CMK (cell line): ENCODE data around the gene MCMBP.
A peak's percentile ranks its signal among the peaks of the same experiment; 100 is the strongest.
"Not testable (repeated sequence)": the region's sequence is repeated elsewhere in the genome, so short reads cannot be mapped to it uniquely, and the experiment has no call there.

Experiments used
- DNase-seq: peaks from one replicate; pipeline ENCODE4 v3.0.0-alpha.2; 2010; ENCODE audit warnings: low read depth

The MCMBP gene

GRCh38 chr10:119878524-119878923 lies 5.9 kb upstream of the MCMBP start:
- no peak for DNase-seq

DNA sequence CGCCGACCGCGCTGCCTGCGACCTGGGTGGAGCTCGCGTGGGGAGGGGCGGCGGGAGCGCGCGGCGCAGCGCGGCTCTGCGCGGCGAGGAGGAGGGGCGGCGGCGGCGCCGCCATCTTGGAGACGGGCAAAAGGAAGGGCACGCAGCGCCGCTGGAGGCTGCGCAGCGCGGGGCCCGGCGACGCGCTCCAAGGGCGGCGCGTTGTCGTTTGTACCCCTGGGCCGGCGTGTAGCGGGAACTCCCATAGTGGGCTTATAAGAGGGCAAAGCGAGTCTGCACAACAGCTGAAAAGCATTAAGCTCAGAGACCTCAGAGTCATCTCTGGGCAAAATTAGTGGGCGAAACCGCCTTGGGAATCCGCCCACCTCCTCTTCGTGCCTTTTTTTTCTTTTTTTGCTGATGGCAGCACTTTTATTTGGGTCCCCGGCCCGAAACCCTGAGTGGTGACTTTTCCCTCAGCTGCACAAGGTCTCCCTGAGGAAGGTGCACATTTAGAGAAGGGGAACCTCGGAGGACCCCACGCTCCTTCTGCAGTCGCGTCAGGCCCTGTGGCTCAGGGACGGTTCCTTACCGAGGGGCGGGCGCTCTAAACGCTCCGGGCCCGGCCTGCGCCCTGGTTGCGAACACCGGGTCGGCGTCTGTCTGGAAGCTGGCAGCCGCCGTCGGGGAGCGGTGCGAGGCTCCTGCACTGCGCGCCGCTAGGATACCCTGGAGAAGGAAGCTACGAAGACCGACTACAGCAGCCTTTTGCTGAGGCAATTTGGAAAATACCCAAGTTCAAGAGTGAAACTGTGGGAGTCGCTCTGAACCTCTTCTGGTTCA lies 428 bp upstream of the MCMBP start:
- peak; percentile 60 for DNase-seq

DNA sequence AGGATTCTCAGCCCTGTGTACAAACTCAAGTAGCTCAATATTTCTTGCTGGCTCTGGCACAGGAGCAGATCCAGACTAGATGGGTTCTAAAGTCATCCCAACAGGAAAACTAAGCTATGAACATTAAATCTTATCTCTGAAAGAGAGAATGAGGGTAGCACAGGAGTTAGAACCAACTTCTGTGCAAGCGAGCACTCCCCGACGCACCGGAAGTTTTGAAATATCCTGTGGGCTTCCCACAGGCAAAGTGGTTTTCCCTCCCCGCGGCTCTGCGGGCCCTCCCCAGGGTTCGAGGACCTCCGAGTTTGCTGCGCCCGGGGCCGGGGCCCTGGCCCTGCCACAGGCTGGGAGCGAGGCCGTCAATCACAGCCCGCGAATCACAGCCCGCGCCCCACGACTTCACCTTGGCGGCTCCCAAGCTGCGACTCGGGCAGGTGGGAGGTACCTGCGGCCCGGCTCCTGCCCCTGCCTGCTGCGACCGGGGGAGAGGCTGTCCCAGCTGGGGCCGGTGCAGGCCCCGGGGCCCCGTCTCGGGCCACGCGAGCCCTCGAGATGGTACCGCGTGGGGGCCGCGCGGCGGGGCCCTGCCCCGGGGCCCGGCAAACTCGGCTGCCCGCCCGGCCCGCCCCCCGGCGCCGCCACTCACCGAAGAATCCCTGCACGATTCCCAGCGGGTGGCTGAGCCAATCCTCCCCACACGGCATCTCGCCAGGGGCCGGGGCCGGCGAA lies 598 bp downstream of the MCMBP start:
- DNase-seq: no peak

GRCh38 chr10:119869398-119869797 lies 3.2 kb downstream of the MCMBP start:
- not testable (repeated sequence) for DNase-seq

DNA sequence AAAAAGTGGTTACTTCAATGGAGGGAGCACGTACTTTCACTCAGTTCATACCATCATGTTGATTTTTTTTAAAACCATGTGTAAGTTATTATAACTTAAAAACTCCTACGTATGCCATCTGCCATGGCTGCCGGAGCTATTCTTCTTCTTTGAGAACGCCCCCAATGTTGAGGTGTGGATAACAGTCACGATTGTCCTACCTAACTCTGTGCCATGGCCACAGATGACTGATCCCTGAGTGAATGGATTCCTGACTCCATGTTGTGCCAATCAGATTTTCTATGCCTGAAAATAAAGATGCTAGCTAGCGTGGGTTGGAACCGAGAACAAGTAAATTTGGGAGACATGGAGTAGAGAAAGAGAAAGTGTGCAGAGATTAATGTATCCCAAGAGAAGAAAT lies 5.3 kb downstream of the MCMBP start:
- no peak for DNase-seq

GRCh38 chr10:119865699-119866240 lies 6.9 kb downstream of the MCMBP start:
- DNase-seq: no peak

DNA sequence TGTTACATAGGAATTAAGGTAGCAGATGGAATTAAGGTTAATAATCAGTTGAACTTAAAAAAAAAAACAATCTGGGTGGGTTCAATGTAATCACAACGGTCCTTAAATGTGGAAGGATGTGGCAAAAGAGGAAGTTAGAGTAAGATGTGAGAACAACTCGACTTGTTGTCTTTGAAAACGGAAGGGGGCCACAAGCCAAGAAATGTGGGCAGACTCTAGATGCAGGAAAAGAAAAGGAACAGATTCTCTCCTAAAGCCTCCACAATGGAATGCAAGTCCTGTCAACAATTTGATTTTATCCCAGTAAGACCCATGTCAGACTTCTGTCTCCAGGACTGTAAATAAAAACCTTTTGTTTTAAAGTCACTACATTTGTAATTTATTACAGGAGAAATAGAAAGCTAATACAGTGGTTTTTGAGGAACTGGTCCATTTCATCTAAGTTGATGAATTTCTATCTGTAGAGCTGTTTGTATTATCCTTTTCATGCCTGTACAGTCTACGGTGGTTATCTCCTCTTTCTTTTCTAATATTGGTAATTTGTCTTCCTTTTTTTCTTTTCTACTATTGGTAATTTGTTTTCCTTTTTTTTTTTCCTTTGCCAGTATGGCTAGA lies 8.6 kb downstream of the MCMBP start:
- no peak for DNase-seq

DNA sequence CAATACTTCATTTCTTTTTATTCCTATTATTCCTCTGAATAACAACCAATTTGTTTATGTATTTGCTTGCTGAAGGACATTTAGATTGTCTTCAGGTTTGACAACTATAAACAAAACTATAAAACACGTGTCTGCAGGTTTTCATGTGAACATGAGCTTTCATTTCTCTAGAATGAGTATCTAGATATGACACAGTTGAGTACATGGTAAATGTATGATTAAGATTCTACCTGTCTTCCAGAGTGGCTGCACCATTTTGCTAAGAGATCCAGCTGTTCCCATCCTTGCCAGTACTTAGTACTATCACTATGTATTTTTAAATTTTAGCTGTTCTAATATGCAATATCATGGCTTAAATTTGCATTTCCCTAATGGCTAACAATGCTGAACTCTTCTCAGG lies 10.1 kb downstream of the MCMBP start:
- no peak for DNase-seq

DNA sequence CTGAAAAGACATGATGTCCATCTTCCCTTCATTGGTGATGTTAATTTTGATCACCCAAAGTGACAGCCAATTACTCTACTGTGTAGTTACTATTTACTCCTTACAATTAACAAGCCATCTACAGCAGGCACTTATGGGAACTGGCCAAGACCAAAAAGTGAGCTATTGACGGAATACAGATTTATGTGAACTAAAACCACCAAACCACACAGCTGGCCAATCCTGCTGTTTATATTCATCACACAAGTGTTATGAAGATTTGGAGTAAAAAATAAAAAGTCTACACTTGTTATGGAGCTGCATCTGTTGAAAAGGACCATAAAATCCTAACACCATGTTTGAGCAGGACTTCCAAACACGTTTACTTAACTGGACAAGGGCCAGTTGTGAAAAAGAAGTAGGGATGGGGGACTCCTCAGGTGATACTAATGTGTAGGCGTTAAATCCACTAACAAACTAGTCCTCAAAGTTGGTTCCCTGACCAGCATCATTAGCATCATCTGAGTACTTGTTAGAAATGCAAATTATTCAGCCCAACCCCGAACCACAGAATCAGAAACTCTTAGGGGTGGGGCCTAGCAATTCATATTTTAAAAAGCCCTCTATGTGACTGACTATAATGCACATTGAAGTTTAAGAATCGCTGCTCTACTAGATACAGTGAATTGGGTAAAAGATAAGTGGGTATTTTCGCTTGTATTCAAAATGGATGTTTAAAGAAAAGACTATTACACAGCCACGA lies 11.6 kb downstream of the MCMBP start:
- no peak for DNase-seq

GRCh38 chr10:119859420-119860258 lies 13.0 kb downstream of the MCMBP start:
- DNase-seq: no peak

- no peak for DNase-seq
These were observed 14.6 kb downstream of the MCMBP start for GRCh38 chr10:119858063-119858462.

DNA sequence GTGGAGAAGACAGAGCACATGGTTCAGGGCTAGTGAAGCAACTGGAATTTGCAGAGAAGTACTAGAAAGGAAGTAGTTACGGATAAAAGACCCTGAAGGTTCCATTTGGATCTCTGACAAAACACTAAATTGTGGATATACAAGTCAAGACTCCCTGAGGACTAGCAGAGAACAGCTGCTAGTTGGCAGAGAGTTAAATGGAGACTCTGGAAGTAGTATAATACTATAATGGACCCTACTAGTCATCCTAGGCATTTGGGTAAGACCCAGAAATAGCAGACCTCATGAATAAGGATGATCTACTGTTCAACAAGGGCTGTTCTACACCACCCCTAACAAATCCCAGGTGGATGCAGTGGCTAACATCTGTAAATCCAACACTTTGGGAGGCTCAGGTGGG lies 19.1 kb downstream of the MCMBP start:
- no peak for DNase-seq

GRCh38 chr10:119852822-119853221 lies 19.8 kb downstream of the MCMBP start:
- DNase-seq: no peak

- DNase-seq: no peak
These were observed 20.4 kb downstream of the MCMBP start for GRCh38 chr10:119852277-119852676.

DNA sequence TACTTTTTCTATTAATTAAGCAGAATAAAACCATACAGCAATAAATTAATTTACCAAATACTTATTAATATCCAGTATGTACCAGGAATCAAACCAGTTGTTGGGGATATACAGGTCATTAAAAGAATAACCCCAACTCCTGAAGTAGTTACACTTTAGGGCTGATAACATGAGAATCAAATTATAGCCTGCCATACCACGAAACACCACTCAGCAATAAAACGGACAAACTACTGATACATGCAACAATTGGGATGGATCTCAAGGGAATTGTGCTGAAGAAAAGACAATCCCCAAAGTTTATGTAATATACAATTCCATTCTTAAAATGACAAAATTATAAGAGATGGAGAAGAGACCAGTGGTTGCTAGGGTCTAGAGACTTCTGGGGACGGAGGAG lies 22.7 kb downstream of the MCMBP start:
- no peak for DNase-seq

GRCh38 chr10:119849031-119849789 lies 23.4 kb downstream of the MCMBP start:
- DNase-seq: no peak

DNA sequence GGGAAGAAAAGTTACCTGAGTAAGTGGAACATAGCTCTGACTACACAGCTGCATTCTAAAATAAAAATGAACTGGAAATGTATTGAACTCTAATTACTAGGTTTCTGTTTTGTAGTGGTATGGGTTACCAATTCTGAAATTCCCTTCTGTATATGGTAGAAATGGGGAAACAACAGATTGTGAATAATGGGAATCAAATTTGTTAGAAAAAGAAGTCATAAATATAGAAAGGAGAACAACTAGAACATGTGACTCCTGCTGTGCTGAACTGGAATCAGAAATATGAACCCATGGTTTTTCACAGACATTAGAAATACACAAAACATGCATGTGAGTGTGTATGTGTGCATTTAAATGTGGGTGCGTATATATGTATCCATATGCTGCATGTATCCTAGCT lies 27.0 kb downstream of the MCMBP start:
- DNase-seq: no peak

GRCh38 chr10:119834188-119834587 lies 38.5 kb downstream of the MCMBP start:
- DNase-seq: no peak

DNA sequence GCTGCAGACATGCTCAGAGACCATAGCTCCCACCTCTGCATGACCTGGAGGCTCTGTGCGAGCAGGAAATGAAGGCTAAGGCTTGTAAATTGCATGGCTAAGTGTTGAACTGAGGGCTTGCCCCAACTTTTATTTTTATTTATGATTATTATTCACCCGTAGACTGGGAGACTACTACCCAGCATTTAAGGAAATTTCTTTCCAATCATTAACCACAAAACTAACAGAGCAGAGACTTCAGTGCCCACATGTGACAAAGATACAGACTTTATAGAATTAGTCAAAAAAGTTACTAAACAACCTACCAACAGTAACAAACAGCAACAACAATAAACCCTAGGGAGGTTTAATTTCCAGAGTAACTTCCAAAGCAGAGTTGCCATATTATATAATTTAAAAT lies 39.7 kb downstream of the MCMBP start:
- no peak for DNase-seq

DNA sequence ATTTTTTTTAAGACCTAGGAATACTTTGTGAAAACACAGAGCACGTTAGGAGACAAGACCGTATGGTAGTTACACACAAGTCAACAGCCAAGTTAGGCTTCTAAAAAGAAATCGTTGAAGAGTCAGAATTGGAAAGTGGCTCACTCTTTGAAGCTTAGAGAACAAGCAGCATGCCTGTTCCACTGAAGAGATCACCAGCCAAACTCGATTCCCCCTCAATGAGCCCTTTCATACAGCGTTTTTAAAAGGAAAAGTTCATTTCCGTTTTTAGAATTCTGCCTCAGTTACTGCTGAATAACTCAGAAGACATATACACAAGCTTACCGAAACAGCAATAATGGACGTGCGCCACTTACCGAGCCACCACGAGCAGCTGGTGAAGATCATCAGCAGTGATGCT lies 41.0 kb downstream of the MCMBP start:
- no peak for DNase-seq
